IPS-11a (cell line): ENCODE measurements around the gene PGLYRP3.
A peak's percentile ranks its signal among the peaks of the same experiment; 100 is the strongest.

Experiments
- H3K4me3 ChIP-seq: one replicate; pipeline ENCODE4 v1.5.1; 2013; ENCODE audit warnings: low read depth, low read length, control low read depth

Gene PGLYRP3

DNA sequence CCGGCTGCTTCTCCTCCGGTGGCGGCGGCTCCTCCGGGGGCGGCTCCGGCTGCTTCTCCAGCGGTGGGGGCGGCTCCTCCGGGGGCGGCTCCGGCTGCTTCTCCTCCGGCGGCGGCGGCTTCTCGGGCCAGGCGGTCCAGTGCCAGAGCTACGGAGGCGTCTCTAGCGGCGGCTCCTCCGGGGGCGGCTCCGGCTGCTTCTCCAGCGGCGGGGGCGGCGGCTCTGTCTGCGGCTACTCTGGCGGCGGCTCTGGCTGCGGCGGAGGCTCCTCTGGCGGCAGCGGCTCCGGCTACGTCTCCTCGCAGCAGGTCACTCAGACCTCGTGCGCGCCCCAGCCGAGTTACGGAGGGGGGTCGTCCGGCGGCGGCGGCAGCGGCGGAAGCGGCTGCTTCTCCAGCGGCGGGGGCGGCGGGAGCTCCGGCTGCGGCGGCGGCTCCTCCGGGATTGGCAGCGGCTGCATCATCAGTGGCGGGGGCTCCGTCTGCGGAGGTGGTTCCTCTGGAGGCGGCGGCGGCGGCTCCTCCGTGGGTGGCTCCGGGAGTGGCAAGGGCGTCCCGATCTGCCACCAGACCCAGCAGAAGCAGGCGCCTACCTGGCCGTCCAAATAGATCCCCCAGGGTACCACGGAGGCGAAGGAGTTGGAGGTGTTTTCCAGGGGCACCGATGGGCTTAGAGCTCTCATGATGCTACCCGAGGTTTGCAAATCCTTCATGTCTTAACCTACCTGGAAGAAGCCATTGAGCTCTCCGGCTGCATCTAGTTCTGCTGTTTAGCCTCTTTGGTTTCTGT is 51.3 kb downstream of the PGLYRP3 start:
- peak overlapping the region; percentile 28 for H3K4me3 ChIP-seq

DNA sequence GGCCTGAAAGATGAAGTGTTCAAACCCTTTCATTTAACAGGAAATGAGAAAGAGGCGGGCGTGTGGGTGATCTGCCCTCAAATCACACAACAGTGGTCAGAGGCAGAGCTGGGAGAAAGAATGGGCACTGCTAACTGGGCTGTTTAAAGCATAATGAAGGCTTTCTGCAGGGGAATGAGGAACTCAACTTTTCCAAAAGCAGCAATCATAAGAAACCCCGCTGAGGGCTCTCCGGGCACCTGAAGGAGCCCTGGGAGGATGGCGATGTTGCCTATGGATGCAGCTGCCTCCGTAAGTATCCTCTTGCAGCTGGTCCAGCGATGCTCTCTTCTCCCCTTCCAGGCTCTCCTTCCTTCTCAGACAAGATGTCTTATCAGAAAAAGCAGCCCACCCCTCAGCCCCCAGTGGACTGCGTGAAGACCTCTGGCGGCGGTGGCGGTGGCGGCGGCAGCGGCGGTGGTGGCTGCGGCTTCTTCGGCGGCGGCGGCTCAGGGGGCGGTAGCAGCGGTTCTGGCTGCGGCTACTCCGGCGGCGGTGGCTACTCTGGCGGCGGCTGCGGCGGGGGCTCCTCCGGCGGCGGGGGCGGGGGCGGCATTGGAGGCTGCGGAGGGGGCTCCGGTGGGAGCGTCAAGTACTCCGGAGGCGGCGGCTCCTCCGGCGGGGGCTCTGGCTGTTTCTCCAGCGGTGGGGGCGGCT is 52.0 kb downstream of the PGLYRP3 start:
- H3K4me3 ChIP-seq, result no peak overlapping the region

DNA sequence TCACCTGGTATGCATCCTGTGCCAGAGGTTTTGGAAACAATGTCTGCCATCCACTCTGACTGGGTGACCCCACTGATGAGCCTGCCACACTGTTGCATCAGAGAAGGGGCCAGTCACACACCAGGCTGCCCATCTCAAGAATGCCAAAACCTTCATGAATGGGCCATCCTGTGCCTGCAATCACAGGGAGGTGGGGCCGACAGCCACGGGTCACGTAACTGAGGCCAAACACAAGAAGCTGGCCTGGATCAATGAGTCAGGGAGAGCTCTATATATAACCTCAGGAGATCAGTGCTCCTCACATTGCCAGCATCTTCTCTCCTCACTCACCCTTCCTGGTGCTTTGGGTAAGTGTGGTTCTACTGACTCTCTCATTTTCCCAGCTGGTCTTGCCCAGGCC is 53.4 kb downstream of the PGLYRP3 start, which contains the start of gene LORICRIN:
LORICRIN (plus strand) TSS at position 301 of the 400 bp plus-strand sequence. CDS start 1,263 bp downstream, outside the sequence.
- H3K4me3 ChIP-seq, result no peak within 1 kb of the TSS

DNA sequence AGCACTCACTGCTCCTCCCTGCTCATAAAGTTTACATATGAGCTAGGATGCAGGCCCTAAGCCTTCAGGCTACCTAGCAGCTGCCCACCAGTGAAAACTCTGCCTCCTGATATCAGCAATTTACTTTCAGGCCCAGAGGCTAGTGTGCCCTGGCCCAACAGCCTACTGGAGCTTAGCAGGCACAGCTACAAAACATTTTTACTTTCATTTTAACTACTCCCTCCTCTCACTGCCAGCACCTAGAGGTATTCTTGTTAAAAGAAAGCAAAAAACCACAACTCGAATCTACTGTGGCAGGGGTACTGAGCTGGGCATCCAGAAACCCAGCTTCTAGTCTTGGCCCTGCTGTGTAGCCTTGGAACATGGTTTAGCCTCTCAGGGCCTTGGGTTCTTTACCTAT is 59.1 kb downstream of the PGLYRP3 start:
- no peak overlapping the region for H3K4me3 ChIP-seq

DNA sequence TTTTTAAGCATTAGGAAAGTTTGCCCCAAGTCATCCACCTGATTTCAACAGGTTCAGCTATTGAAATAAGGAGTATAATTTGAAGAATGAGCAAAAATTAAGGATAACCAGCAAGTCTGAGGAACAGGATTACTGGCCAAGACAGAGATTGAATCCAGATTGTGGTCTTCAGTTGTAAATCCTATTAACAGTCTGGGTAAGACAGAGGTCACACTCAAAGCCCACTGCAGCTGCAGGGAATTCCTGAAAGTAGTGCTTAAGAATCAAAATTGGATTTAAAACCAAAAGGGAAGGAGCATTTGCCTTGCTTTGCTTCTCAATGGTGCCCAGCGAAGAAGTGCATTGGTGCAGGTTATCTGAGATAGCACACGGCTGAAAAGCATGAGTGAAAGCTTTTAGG is 59.7 kb downstream of the PGLYRP3 start:
- no peak overlapping the region for H3K4me3 ChIP-seq

DNA sequence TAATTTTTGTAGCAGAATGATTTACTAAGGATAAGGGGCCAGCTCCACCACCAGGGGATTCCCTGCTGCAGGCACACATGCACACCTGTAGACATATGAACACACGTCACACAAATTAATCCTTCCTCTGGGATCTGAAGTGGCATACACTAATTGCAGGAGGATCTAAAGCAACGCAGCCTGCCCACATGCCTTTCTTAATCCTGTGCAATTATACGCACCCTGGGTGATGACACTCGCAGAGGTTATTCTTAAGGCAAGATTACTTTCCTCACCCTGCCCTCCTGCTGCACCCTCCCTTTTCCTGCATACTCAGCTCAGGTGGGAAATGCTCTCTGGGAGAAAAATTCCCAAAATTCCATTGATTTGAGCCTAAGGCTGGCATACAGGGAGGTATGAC is 60.8 kb downstream of the PGLYRP3 start:
- no peak overlapping the region for H3K4me3 ChIP-seq

DNA sequence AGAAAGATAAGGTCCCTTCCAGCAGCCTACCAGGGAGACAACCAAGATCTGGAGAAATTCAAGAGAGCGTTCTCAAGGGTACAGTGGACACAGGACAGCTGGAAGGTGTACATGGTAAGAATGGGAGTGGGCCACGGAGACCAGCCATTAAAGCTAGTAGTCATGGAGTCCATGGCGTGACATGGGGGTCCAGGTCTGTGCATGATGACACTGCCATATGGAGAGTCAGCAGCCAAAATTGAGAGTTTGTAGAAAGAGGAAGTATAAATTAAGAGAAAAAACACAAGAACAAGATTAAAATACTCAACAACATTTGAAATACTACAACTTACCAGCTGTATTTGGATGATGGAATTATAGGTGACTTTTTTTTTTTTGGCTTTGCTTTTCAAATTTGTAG is 61.2 kb downstream of the PGLYRP3 start:
- no peak overlapping the region for H3K4me3 ChIP-seq

DNA sequence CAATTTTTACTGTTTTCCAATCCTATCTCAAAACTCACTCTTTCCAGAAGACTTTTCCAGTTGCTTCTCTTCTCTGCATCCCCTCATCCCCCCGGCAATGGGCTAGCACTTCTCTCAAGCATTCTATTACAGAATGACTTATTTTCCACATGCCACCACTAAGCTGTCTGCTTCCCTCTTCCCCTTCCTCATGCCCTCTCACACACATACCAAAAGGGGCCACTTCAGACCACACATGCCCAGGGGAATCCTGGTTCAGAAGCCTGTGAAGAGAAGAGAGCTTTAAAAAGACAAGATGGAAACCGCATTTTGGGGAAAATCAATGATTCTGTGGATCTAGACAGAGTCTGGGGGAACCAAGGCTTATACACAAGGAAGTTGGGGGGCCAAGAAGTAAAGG is 61.7 kb downstream of the PGLYRP3 start:
- H3K4me3 ChIP-seq, result no peak overlapping the region

DNA sequence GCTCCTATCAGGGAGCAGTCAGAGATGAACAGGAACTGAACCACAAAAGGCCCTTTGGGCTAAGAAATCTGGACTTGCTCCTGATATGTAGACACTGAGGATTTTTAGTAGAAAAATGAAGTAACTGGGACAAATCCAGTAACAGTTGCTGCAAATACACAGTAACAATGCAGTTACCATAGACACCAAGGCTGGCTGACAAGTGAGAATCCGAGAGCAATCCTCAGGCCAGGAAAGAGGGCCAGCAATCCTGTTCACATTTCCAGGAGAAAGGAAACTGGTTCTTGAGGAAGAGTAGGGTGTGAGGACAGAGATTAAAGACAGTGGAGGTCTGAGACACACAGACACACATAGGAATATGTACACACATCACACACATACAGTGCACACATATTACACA is 62.6 kb downstream of the PGLYRP3 start:
- H3K4me3 ChIP-seq, result no peak overlapping the region

DNA sequence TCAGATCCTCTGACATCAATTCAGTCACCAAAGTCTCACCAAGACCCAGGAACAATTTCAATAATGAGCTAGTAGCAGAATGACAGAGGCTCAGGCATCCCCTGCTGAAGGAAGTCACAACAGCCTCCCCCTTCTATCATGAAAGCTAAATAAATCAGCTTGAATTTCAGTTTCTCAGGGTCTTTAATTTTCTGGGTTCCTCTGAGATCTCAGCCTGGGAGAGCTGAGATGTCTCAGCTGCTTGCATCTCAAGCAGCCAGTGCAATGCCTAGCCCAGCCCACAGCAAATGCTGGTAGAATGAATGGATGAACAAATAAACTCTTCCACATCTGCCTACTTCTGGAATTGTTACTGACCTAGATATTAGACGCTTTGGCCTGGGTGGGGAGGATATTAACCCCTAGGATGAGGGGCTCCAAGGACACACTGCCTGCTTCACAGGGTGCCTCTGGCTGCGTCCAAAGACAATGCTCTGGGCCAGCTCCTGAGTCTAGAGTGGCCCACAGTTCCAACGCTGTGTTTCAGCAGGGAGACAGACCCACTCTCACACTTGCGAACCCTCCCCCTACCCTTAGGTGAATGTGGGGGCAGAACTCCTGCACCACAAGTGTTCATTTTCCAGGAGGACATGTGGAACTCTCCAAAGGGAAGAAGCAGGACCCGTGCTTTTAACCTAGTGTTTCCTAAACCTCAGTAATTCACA is 64.4 kb downstream of the PGLYRP3 start:
- H3K4me3 ChIP-seq, result no peak overlapping the region
